HepG2 (cell line): ENCODE results near the gene SKI. TPM values are rescaled to one million over a fixed set of nuclear protein-coding genes. Genes with fewer than 3 reads are reported as not detected.

ENCODE experiments used
- ATAC-seq: fragments of 200-7000 bp; cut with Tn5 transposase; 3 replicates; pipeline ENCODE4 v1.9.1; 2020; ENCODE audit warnings: mild to moderate bottlenecking, moderate library complexity
- BruUV-seq: library from RNA; stranded (reverse); fragments of 400-500 nt; replicated peaks from 2 replicates; lab custom pipeline; 2021; lab: Mats Ljungman, UMichigan
- CTCF ChIA-PET: fragments of 300-600 bp; formaldehyde crosslinking; extraction: SDS; loops from one replicate; lab custom pipeline; 2021; ENCODE audit warnings: low total read pairs, inconsistent platforms, low intra/inter-chr PET ratio; lab: Yijun Ruan, JAX
- POLR2A ChIA-PET: fragments of 350-600 bp; sonication (Branson Sonifier 250); formaldehyde crosslinking; loops from one replicate; lab custom pipeline; 2020; ENCODE audit warnings: antibody characterized with exemption, inconsistent platforms; lab: Yijun Ruan, JAX
- DNase-seq: peaks from one replicate; pipeline ENCODE4 v3.0.0-alpha.2; 2015; ENCODE audit warnings: low spot score
- FAIRE-seq: peaks from 3 replicates; lab custom pipeline; 2011; peaks lifted over from hg19 to GRCh38; lab: Jason Lieb, UNC
- H2AFZ ChIP-seq: one replicate; pipeline ENCODE4 v1.6.1; 2011; ENCODE audit warnings: low read length, inconsistent platforms
- H3K27ac ChIP-seq: fragments of 300-600 bp; 3 replicates; pipeline ENCODE4 v1.8.0; 2011; ENCODE audit warnings: mixed run types, mild to moderate bottlenecking, mixed read lengths, low read length, inconsistent platforms; ENCODE audit not compliant: insufficient read depth; ENCODE audit errors: extremely low read length
- H3K27me3 ChIP-seq, 2 experiments: fragments of 200-600 bp in 1 of 2; 2 replicates in 1 of 2; 3 replicates in 1 of 2; pipeline versions ENCODE4 v1.6.0 to v1.8.0; 2011; ENCODE audit warnings: low read length in 2 of 2, mild to moderate bottlenecking in 2 of 2, moderate library complexity in 2 of 2, inconsistent platforms in 1 of 2; ENCODE audit not compliant: insufficient read depth in 2 of 2, control insufficient read depth in 1 of 2
- H3K36me3 ChIP-seq, 2 experiments: fragments of 200-600 bp in 1 of 2; replicated peaks in 1 of 2; 2 replicates in 1 of 2; 3 replicates in 1 of 2; pipeline versions ENCODE4 v1.5.1 to v1.8.0; 2011; ENCODE audit warnings: low read length in 2 of 2, inconsistent platforms in 1 of 2; ENCODE audit not compliant: insufficient read depth in 2 of 2, control insufficient read depth in 1 of 2
- H3K4me1 ChIP-seq: 2 replicates; pipeline ENCODE4 v1.5.1; 2012; ENCODE audit warnings: low read length, inconsistent platforms; ENCODE audit not compliant: insufficient read depth
- H3K4me2 ChIP-seq: 2 replicates; pipeline ENCODE4 v1.6.0; 2011; ENCODE audit warnings: low read depth, low read length, inconsistent platforms
- H3K4me3 ChIP-seq, 3 experiments: fragments of 200-600 bp in 1 of 3; sonication (generic), shearing (Covaris generic) in 1 of 3; replicated peaks in 1 of 3; 2 replicates each; pipeline ENCODE4 v1.5.1; 2011 to 2016; ENCODE audit warnings: low read length in 3 of 3, inconsistent platforms in 2 of 3, low read depth in 2 of 3, mild to moderate bottlenecking in 2 of 3, control low read depth in 1 of 3, mixed read lengths in 1 of 3; ENCODE audit not compliant: insufficient read depth in 1 of 3
- H3K79me2 ChIP-seq: one replicate; pipeline ENCODE4 v1.6.1; 2011; ENCODE audit warnings: low read length, inconsistent platforms; ENCODE audit not compliant: insufficient read depth
- H3K9ac ChIP-seq: 2 replicates; pipeline ENCODE4 v1.6.0; 2011; ENCODE audit warnings: mild to moderate bottlenecking, low read depth, low read length, inconsistent platforms; ENCODE audit not compliant: insufficient read depth
- H3K9me3 ChIP-seq: 2 replicates; pipeline ENCODE4 v1.5.1; 2012; ENCODE audit warnings: mild to moderate bottlenecking, low read length
- H4K20me1 ChIP-seq: 2 replicates; pipeline ENCODE4 v1.6.0; 2011; ENCODE audit warnings: inconsistent platforms, mild to moderate bottlenecking, low read length, moderate library complexity; ENCODE audit not compliant: insufficient read depth
- AGO2 ChIP-seq: fragments of 200-400 bp; formaldehyde crosslinking; optimal IDR thresholded peaks from 2 replicates; pipeline ENCODE3; 2017; ENCODE audit warnings: mild to moderate bottlenecking, low read depth, low read length, moderate library complexity
- EHMT2 ChIP-seq: fragments of 200-600 bp; sonication (generic); IDR thresholded peaks from 2 replicates; pipeline ENCODE4 v1.7.0; 2017; ENCODE audit warnings: antibody characterized with exemption, low read depth, low read length, borderline replicate concordance
- MIER2 ChIP-seq: IDR thresholded peaks from 2 replicates; pipeline ENCODE4 v1.6.1; 2016; ENCODE audit warnings: missing biosample characterization, missing genetic modification reagents
- NR1H2 ChIP-seq: sonication (generic); formaldehyde crosslinking; IDR thresholded peaks from 2 replicates; pipeline ENCODE4 v1.8.1; 2022; ENCODE audit warnings: low read depth, missing genetic modification reagents, borderline replicate concordance
- POLR2G ChIP-seq: fragments of 200-400 bp; formaldehyde crosslinking; IDR thresholded peaks from 2 replicates; pipeline ENCODE4 v1.6.1; 2018; ENCODE audit warnings: mild to moderate bottlenecking, low read depth, low read length, moderate library complexity
- PREB ChIP-seq: sonication (generic); formaldehyde crosslinking; IDR thresholded peaks from 2 replicates; pipeline ENCODE4 v1.4.0; 2020; ENCODE audit warnings: missing genetic modification reagents
- RBM22 ChIP-seq: fragments of 200-400 bp; formaldehyde crosslinking; optimal IDR thresholded peaks from 2 replicates; pipeline ENCODE3; 2017; ENCODE audit warnings: mild to moderate bottlenecking, low read length, moderate library complexity
- SMC3 ChIP-seq: IDR thresholded peaks from 2 replicates; pipeline ENCODE4 v1.6.1; 2011; ENCODE audit warnings: low read length, improper control_type of control experiment
- SSRP1 ChIP-seq: IDR thresholded peaks from 2 replicates; pipeline ENCODE4 v1.6.1; 2016; ENCODE audit warnings: control low read depth
- ZBTB33 ChIP-seq: sonication (generic); formaldehyde crosslinking; IDR thresholded peaks from 2 replicates; pipeline ENCODE4 v1.4.0; 2020; ENCODE audit warnings: missing genetic modification reagents
- ZKSCAN8 ChIP-seq: IDR thresholded peaks from 2 replicates; pipeline ENCODE4 v1.6.1; 2016; ENCODE audit warnings: borderline replicate concordance, missing genetic modification reagents, missing compliant biosample characterization
- ZNF138 ChIP-seq: sonication (generic); formaldehyde crosslinking; IDR thresholded peaks from 2 replicates; pipeline ENCODE4 v1.5.0; 2020; ENCODE audit warnings: mild to moderate bottlenecking, low read depth, missing genetic modification reagents
- ZNF33B ChIP-seq: sonication (generic); formaldehyde crosslinking; IDR thresholded peaks from 2 replicates; pipeline ENCODE4 v1.5.1; 2020; ENCODE audit warnings: mild to moderate bottlenecking, missing genetic modification reagents
- ZNF614 ChIP-seq: IDR thresholded peaks from 2 replicates; pipeline ENCODE4 v1.6.1; 2018; ENCODE audit warnings: missing biosample characterization, missing genetic modification reagents, inconsistent platforms, borderline replicate concordance
- ZNF687 ChIP-seq: sonication (generic); formaldehyde crosslinking; IDR thresholded peaks from 2 replicates; pipeline ENCODE4 v1.5.1; 2020; ENCODE audit warnings: mild to moderate bottlenecking, missing genetic modification reagents, moderate library complexity
- WGBS: methylation state at CpG from one replicate; pipeline ENCODE4 v1.1.6; 2017; ENCODE audit warnings: low lambda C conversion rate; 5-methylcytosine and 5-hydroxymethylcytosine counted together
- in situ Hi-C: cut with HindIII; loops from 2 replicates; pipeline ENCODE4 v1.10.0; 2017; ENCODE audit warnings: low pct_unique_long_range_greater_than_20kb; ENCODE audit not compliant: extremely low pct_ligation_motif_present
- intact Hi-C: fragments of 100-400 bp; cut with micrococcal nuclease; formaldehyde crosslinking; loops from one replicate; pipeline ENCODE4 v1.10.0; 2022; ENCODE audit not compliant: unreplicated experiment
- polyA plus RNA-seq, 8 experiments: library from polyadenylated mRNA; depleted of rRNA in 3 of 8; stranded (reverse) in 7 of 8; unstranded in 1 of 8; fragments of >200 nt; fragmentation: Illumina TruSeq in 4 of 8; extraction: Trizol in 4 of 8; gene quantifications; 2 replicates each; pipeline versions ENCODE4 v1.2.1 to v1.2.3, GENCODE V29; 2011 to 2016; ENCODE audit warnings: low read depth in 4 of 8, missing spikeins in 1 of 8, mixed read lengths in 1 of 8; ENCODE audit not compliant: insufficient read depth in 1 of 8
- total RNA-seq, 5 experiments: library from RNA; depleted of rRNA; stranded (reverse); fragments of >200 nt; fragmentation: Illumina TruSeq; extraction: Trizol; gene quantifications; 2 replicates each; pipeline ENCODE4 v1.2.3, GENCODE V29; 2016; ENCODE audit warnings: low read depth in 1 of 5
- TF ChIP-seq, protein P1 (sequence below): sonication (generic); formaldehyde crosslinking; IDR thresholded peaks from 2 replicates; pipeline ENCODE4 v1.5.0; 2020; ENCODE audit warnings: missing genetic modification reagents
- TF ChIP-seq, protein P2 (sequence below): sonication (generic); formaldehyde crosslinking; IDR thresholded peaks from 2 replicates; pipeline ENCODE4 v1.4.0; 2020; ENCODE audit warnings: missing genetic modification reagents

Gene SKI
- total and polyA plus RNA-seq, 2 of the 13 experiments (the other 11 are each of a cell fraction or from before 2014, with no cell fraction given): 4.7 to 6.9 TPM

- H3K27ac ChIP-seq: no peak overlapping the region
- H3K27me3 ChIP-seq: no peaks in the 10 kb centered on the region
- ChIA-PET CTCF (no interaction called here), POLR2A (interaction anchor here (2.7 kb wide), 1 partner anchor 9 kb away, joined by 11 read pairs; no protein-coding TSS in a partner anchor)
- DNase-seq (no peak), ATAC-seq (no peak), FAIRE-seq (no peak)
- peaks cover 62% of the 10 kb centered on the region for H3K4me1 ChIP-seq
- no TSS peak for BruUV-seq
- no peak overlapping the region for H2AFZ ChIP-seq
- over 99% methylated on average over 13 of the region's 13 CpGs for WGBS
- no peaks in the 10 kb centered on the region for H3K9me3 ChIP-seq
- no peak overlapping the region for H3K4me3 ChIP-seq
- peaks cover 8 to 20% of the 10 kb centered on the region in 2 experiments for H3K36me3 ChIP-seq
- in situ Hi-C loops (no loop called here), intact Hi-C loops (no loop called here)
- H3K9ac ChIP-seq: no peak overlapping the region
- peaks cover 92% of the 10 kb centered on the region for H3K79me2 ChIP-seq
- no peak overlapping the region for H3K4me2 ChIP-seq
- H4K20me1 ChIP-seq: peaks cover 53% of the 10 kb centered on the region
- TF ChIP-seq ZKSCAN8 (CRISPR knock-in tag) (no peak), SMC3 (no peak), POLR2G (no peak), ZNF33B (CRISPR knock-in tag) (no peak), EHMT2 (no peak), MIER2 (CRISPR knock-in tag) (no peak), NR1H2 (CRISPR knock-in tag) (no peak), ZBTB33 (CRISPR knock-in tag) (peak; percentile 74), AGO2 (peak; percentile 40), RBM22 (peak; percentile 49), SSRP1 (CRISPR knock-in tag) (no peak), ZNF687 (peak; percentile 26; the same call in 1 of the 2 replicates), PREB (no peak), ZNF614 (CRISPR knock-in tag) (no peak), ZNF138 (CRISPR knock-in tag) (no peak)
- TF ChIP-seq, protein P1, sequence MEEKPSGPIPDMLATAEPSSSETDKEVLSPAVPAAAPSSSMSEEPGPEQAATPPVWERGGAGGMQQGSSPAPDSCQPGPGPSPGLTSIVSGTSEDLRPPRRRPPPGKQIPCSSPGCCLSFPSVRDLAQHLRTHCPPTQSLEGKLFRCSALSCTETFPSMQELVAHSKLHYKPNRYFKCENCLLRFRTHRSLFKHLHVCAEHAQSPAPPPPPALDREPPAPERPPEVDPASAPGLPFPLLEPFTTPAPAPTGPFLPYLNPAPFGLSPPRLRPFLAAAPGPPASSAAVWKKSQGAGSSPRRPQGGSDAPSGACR (CRISPR knock-in tag): no peak
- TF ChIP-seq, protein P2, sequence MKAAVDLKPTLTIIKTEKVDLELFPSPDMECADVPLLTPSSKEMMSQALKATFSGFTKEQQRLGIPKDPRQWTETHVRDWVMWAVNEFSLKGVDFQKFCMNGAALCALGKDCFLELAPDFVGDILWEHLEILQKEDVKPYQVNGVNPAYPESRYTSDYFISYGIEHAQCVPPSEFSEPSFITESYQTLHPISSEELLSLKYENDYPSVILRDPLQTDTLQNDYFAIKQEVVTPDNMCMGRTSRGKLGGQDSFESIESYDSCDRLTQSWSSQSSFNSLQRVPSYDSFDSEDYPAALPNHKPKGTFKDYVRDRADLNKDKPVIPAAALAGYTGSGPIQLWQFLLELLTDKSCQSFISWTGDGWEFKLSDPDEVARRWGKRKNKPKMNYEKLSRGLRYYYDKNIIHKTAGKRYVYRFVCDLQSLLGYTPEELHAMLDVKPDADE (CRISPR knock-in tag): no peak
Measured at GRCh38 chr1:2241820-2242219, 13.7 kb downstream of the SKI start.
